Femur (tissue), 1 donor: ENCODE results near the gene TRIM44.
"Not testable (repeated sequence)": the region's sequence is repeated elsewhere in the genome, so short reads cannot be mapped to it uniquely, and the experiment has no call there.

Source experiments
- DNase-seq: peaks from one replicate; pipeline ENCODE4 v3.0.0-alpha.2; 2017

The TRIM44 gene

DNA sequence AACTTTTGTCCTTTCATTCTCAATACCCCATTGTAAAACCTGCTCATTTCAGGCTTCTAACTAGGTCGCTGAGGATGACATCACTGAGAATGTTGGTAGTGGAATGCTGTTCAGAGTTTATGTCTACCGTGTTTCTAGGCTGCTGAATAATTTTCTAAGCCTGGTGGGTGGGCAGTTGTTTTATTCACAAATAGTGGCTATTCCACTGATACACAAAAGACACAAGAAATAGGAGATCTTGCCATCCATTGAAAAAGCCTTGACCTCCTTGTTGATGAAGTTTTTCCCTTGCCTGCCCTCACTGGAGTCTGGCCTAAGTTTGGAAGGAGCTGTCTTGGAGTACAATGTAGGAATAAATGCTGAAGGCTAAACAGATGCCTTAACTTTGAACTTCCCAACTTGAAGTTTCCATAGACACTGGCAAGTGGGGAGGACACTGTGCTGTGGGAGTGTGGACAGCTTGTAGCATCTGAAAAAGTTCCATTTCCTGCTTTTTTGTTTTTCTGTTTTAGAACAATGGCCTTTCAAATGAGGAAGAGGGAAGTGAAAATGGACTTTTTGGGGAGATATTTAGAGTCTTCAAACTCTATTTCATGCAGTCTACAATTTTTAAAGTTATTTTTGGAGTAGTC lies 59.2 kb downstream of the TRIM44 start:
- no peak for DNase-seq

DNA sequence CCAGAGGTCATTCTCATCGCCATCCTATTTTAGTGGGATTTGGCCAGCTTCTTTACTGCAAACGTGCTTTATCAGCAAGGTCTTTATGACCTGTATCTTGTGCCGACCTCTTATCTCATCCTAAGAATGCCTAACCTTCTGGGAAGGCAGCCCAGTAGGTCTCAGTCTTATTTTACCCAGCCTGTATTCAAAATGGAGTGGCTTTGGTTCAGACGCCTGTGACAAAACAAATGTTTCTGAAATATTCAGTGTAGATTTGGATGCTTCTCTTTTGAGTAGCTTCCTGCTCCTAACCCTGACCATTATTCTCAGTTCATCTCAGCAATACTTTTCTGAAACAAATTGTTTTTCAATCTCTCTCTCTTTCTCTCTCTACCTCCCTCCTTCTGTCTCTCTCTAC lies 60.1 kb downstream of the TRIM44 start:
- DNase-seq, result no peak

DNA sequence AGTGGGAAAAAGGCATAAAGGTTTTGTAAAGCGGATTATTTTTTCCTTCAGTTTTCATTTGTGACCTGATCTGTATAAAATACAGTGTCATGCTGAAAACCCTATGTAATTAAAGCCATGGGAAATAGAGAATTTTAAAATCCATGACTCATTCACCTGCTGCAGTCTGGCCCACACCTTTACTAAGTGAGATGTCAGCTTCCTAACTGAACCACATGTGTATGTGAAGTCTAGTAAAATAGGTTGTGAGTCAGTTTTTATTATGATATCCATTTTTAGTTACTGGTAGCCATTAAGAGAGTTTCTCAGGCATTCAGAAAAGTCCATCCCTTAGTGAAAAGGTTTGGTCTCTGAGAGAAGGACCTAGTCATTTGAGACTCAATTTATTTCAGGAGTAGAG lies 60.9 kb downstream of the TRIM44 start:
- DNase-seq, result no peak

DNA sequence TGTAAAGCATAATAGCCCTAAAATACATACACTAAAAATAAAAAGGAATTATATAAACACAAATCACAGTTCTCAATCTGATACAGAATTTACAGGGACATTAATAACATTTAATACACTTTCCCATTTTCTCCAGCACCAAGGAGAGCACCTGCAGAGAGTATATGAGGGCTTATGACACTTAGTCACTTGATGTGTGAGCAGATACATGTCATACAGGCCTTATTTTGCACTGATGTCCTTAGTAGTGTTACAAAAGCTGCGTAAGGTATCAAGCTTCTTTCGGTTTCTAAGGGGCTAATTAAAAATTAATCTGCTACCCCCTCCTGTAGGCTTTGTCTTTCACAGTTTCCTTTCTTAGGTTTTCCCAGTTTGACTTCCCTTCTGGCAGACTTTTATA lies 61.3 kb downstream of the TRIM44 start:
- no peak for DNase-seq

DNA sequence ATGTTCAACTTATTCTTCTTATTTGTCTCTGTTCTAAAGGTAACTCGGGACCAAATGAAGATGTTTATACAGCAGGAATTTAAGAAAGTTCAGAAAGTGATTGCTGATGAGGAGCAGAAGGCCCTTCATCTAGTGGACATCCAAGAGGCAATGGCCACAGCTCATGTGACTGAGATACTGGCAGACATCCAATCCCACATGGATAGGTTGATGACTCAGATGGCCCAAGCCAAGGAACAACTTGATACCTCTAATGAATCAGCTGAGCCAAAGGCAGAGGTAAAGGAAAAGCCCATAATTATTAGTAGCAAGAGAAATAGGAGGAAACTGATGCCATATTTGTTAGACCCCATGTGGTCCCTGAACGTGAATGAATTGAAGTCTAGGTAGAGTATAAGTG lies 63.3 kb downstream of the TRIM44 start:
- no peak for DNase-seq

DNA sequence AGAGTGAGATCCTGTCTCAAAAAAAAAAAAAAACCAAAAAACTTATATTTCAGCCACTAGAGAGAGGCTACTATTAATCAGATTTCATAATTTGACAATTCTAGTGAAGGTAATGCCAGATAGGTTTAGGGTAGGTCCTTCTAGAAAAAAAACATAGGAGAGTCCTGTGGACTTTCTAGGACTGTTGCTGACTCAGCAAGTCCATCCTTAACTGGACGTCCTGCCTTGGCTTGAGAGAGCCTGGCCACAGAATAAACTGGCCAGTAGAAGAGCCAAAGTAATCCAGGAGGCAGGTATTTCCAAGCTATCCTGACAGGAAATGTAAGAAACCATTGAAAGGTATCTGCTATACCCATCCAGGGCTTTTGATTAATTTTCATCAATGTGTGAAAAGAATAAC lies 64.6 kb downstream of the TRIM44 start:
- DNase-seq, result no peak

DNA sequence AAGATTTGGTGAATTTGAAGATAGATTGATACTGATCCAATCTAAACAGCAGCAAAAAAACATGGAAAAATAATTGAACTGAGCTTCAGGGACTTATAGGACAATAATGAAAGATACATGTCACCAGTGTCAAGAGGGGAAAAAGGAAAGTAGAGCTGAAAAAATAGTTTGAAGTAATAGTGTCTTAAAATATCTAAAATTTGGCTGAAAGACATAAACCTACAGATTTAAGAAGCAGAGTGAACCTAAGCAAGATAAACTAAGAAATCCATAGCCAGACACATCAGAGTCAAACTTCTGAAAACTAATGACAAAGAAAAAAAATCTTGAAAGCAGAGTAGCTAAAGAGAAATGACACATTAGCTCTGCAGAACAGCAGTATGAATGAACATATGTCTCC lies 67.7 kb downstream of the TRIM44 start:
- DNase-seq, result no peak

DNA sequence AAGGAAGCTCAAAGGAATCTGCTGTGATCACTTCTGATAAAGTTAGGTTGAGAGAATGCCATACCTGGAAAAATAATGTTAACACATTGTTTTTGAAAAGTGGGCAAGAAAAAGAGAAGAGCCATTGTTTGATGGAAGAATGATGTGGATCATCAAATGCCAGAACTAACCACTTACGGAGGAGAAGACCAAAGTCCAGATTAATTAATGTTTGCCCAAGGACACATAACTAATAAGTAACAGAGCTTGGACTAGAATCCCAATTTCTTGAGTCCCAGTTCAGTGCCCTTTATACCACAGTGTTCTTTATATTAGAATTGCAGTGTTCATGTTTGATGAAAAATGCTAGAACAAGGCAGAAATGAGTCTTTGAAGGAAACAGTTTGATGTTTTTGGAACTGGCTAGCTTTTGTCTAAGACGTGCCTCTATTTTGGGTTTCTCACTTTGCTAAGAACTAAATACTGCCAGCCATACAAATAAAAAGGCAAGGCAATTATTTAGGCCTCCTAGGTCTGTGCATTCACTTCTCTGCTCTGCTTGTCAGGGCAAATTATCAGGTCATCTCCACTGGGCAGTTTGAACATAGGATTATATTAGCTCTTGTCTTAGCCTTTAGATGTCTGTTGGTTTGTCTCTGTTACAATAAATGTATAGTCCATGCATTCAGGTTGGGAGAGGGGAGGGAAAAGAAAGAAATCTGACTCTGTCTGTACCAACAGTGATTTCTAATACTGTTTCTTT lies 72.3 kb downstream of the TRIM44 start:
- DNase-seq, result no peak

DNA sequence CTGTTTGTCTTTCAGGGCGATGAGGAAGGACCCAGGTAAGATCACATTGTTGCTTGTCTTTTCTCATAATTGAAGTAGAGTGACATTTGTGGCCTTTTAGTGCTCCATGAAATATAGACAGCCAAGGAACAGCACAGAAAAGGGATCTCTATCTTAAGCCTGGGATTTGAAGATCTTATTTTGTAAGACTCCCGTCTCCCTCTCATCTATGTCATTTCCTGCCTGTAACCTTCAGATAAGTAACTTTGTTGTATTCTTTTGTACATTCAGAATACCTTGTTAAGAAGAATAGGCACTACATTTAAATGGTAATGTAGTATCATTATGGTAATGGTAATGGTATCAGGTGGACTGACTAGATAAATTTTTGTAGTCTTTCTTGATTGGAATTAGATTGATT lies 72.8 kb downstream of the TRIM44 start:
- DNase-seq, result no peak

DNA sequence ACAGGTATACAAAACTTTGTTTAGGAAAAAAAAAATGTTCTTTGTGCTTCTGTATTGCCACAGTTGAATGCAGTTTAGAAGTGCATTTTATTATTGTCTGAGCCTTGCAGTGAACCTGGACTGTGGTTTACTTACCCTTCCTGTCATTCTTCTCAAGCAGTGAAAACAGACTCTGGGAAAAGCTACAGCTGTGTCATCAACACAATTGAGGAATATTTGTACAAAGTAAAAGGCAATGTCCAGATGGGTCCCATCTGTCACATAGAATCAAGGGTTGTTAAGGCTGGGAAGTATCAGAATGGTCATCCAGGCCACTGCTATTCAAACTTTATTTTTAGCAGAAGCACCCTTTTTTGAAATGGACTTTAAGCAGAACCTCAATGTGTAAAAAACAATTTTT lies 73.3 kb downstream of the TRIM44 start:
- DNase-seq, result no peak

DNA sequence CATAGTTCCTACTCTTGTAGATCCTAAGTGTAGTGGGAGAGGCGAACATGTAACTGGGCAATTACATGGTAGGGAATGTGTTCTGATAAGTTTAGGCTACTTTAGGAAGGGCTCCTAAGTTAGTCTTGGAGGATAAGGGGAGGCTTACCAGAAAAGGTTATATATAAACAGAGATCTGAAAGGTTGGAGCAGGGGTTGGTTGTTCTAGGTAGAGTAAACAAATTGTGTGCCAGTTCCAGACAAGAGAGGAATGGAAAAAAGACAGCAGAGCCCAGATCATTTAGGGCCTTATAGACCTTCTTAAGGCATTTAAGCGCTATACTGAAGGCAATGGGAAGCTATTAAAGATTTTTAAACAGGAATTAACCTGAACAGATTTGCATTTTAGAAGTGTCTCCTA lies 74.4 kb downstream of the TRIM44 start:
- DNase-seq, result no peak

DNA sequence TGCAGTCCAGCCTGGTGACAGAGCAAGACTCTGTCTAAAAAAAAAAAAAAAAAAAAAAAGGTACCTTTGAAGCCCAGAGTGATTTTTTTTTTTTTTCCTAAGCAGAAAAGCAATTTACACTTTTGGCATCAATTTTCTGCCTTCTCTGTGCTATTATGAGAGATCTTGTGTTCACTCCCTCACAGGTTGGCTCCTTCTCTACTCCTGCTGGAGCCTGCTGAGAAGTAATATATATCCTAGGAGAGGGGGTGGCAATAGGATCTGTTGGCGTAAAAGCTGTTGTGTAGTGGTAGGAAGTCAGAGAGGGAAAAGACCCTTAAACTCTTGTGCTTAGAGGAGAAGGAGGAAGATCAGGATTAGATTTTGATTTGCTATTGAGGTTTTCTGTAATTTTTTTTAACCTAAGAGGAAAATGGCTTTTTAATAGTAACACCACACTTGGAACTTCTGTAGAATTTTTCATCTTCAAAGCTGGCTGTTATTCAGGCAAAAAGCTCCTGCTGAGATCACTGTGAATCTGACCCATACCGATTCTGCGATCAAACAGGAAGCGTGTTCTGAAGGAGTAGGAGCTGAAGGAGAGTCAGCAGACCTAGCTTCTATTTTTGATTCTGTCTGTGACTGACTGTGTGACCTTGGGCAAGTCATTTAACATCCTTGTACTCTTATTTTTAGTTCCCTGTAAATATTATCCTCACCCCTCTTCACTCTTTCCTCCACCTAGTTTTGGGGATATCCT lies 77.7 kb downstream of the TRIM44 start:
- DNase-seq, result no peak

DNA sequence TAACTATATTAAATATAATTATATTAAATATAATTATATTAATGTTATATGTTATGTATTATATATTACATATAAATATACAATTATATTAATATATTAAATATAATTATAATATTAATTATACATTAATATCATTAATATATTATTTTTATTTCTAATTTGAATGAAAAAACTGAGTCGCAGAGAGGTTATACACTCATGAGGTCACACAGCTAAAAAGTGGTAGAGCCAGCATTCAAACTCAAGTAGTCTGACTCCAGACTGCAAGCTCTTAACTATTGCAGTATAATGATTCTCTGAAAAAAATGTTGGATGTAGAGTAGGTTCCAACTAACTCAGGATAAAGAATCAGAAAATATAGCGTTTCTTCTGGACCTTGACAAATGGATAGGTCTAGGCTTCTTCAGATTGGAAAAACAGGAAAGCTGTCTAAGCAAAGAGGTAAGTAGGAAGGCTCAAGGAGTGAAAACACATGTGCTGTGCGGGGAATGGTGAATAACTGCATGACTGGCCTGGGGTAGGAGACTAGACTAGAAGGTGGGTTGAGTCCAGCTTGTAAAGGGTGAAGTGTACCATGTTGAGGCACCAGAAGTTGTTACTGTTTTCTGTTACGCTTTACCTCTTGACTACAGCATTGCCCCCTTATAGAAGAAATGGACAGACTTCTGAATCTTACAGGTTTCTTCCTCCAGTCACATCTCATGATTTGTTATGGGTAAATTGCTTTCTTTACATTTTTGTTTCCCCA lies 80.3 kb downstream of the TRIM44 start:
- no peak for DNase-seq

DNA sequence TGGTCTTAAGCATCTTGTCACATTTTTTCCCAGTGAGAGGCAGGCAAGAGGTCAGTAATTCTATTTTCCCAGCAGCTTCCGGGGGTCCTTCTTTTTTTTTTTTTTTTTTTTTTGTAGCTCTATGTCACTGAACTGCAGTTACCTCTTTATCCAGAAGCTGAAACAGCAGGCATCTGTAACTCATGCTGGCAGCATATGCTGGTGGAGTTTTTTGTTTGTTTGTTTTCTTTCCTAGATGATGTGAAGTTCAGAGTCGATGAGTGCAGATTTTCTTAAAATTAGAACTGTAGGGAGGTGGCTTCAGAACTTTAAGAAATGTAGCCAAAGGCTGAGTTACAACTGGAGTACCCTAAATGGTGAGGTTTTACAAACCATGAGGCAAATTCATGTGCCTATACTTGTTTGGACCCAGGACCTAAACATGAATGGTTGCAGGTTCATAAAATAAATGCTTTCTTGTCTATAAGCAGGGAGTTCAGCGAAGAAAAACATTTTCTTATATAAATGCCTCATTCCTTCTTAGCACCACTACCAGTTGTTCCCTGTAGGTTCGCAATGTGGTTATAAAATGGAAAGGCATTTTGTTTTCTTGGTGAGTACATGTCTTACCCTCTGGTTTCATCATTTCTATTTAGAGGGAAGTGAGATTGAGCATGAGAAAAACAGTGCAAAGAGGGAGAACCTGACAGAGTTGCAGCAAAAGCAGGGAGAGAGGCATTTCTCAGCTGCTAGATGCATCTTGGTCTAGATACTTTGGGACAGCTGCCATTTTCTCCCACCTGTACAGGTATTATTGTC lies 84.0 kb downstream of the TRIM44 start:
- DNase-seq, result no peak

DNA sequence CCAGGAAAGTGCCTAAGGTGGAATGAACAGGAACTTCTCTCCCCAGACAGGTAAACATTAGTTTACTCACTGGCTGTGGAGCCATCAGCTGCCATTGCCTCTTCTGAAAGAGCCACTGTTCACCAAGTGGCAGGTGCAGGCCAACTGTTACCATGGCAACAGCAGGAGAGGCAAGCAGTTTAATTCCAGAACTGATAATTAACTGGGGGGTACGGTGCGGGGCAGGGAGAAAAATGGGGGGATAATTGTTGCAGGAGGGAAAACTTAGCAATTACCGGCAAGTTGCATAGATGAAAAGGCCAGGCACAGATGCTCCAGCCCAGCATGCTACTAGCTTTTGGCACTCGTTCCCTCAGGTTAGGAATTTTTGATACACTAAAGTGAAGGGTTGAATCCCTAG lies 85.1 kb downstream of the TRIM44 start:
- DNase-seq, result no peak

DNA sequence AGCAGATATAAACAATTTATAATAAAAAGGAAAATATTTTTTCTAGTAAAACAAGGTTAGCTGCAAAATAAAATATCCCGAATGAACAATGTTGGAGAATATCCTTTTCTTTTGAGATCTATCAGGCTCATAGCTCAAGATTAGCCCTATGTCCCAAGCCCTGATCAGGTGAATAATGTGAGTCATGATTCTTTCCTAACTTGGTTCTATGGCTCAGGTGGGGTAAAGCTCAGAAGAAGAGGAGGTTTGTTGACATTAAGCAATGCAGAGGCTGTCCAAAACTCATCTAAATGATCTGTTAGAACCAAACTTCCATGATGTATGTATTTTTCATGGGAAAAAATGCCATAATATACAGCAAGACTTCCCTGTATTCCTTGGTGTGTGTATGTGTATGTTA lies 86.1 kb downstream of the TRIM44 start:
- DNase-seq, result no peak

DNA sequence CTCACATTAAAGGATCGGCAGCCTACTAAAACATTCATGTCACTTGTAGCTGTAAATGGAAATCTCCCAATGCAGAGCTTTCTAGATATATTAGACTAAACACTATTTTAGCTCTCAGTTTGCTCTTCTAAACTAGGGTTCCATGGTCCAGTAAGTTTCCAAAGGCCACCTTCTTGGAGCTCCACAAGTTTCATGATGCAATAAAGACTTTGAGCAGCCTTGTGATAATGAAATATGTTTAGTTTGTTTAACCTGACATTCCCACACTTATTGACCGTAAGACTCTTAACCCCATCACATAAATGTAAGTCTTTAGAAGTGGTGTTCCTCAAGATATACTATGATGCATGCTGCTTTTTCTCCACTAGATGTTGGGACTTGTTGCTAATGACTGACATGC lies 87.7 kb downstream of the TRIM44 start:
- DNase-seq, result no peak

DNA sequence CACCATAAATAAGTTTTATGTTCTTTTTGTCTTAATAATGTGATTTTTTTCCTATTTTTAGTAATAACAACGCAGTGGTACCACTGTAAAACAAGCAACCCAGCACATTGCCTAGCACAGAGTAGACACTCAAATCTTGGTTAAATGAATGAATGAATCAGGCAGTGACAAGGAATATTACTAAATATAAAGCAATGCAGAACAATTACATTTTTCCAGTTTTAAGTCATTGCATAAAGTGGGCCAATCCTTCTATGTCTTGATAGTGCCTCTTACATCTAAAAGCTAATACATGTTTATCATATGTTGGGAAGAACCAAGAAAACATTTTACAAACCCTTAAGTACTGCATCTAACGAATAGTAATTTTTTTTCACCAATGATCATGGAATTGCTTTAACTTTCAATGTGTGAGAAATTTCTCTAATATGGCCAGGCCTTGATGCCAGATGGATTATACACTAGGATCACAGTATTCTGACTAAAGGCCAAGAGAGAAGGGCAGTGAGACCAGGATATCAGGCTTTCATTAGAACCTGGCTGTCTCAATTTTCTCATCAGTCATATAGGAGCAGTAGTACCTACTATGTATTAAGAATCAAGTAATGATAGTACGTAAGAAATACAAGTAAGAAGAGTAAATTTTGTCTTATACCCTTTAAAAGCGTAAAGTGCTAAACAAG lies 88.5 kb downstream of the TRIM44 start:
- no peak for DNase-seq

DNA sequence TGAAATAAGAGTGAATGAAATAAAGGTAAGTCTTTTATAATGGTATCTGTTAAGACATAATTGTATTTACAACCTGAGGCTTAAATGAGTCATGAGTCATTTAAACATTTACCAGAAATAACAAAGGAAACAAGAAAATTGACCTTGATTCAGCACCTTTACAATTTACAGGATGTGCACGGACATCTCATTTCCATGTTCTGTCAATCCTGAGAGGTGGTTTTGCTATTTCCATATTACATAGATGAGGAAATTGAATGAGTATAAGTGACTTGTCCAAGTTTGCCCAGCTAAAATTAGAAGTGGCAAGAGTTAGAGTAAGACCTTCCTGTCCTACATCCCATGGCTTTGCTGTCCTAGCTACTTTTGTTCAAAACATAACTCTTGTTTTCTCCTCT lies 89.1 kb downstream of the TRIM44 start:
- DNase-seq, result no peak

DNA sequence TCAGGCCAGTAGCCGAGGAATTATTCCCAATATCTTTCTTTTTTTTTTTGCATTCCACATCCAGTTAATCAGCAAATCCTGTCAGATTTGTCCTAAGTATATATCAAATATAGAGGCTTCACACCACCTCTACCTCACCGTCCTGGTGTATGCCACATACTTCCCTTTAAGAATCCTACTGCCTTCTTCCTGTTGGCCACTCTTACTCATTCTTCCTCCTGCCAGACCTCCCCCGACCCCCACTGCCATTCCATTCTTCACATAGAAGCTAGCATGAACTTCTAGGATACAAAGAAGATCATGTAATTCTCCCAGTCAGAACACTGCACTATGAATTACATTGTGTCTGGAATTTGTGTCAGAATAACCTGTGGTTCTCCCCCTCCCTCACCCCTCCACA lies 89.5 kb downstream of the TRIM44 start:
- no peak for DNase-seq

DNA sequence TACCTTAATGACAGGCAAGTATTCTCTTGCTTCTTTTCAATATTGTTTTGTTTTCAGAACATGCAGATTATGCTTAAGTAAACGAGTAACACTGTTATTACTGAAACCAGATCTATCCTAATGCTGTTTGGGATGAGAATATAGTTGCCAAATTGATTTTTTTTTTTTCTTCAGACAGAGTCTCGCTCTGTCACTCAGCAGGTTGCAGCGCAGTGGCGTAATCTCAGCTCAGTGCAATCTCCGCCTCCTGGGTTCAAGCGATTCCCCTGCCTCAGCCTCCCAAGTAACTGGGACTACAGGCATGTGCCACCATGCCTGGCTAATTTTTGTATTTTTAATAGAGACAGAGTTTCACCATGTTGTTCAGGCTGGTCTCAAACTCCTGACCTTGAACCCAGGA lies 91.0 kb downstream of the TRIM44 start:
- not testable (repeated sequence) for DNase-seq

DNA sequence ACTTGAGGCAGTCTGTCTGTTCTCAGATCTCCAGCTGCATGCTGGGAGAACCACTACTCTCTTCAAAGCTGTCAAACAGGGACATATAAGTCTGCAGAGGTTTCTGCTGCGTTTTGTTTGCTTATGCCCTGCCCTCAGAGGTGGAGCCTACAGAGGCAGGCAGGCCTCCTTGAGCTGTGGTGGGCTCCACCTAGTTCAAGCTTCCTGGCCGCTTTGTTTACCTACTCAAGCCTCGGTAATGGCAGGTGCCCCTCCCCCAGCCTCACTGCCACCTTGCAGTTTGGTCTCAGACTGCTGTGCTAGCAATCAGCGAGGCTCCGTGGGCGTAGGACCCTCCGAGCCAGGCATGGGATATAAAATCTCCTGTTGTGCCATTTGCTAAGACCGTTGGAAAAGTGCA lies 97.4 kb downstream of the TRIM44 start:
- not testable (repeated sequence) for DNase-seq
